Gastrocnemius medialis (tissue), 4 donors: Measurements from ENCODE around the gene GCA. TPM values are rescaled to one million over a fixed set of nuclear protein-coding genes. Genes with fewer than 3 reads are reported as not detected.

ENCODE experiments used
- ATAC-seq, 2 donors: fragments of 150-250 bp; one replicate each; pipeline ENCODE4 v1.9.1; 2016
- DNase-seq, 2 donors: peaks; one replicate each; pipeline ENCODE4 v3.0.0-alpha.2; 2019
- H3K27ac ChIP-seq, 4 donors: fragments of 200-600 bp; sonication (generic); 1 replicate in 1 of 4; 2 replicates in 3 of 4; pipeline ENCODE4 v1.5.1; 2016 to 2018; ENCODE audit warnings: mild to moderate bottlenecking in 2 of 4, moderate library complexity in 1 of 4
- H3K27me3 ChIP-seq, 3 donors: fragments of 200-600 bp; sonication (generic) in 2 of 3; 1 replicate in 1 of 3; 2 replicates in 2 of 3; pipeline versions ENCODE4 v1.5.1 to v1.6.0; 2016 to 2019; ENCODE audit warnings: mild to moderate bottlenecking in 1 of 3, moderate library complexity in 1 of 3
- H3K36me3 ChIP-seq, 2 donors: fragments of 200-600 bp; sonication (generic) in 1 of 2; one replicate each; pipeline ENCODE4 v1.5.1; 2017 to 2018
- H3K4me1 ChIP-seq, 2 donors: fragments of 200-600 bp; sonication (generic) in 1 of 2; one replicate each; pipeline ENCODE4 v1.5.1; 2016 to 2017; ENCODE audit warnings: mild to moderate bottlenecking in 2 of 2
- H3K4me3 ChIP-seq, 4 donors: fragments of 200-600 bp; sonication (generic) in 3 of 4; 1 replicate in 1 of 4; 2 replicates in 3 of 4; pipeline ENCODE4 v1.5.1; 2016 to 2019; ENCODE audit warnings: mild to moderate bottlenecking in 2 of 4
- H3K9me3 ChIP-seq, 3 donors: fragments of 200-600 bp; sonication (generic) in 2 of 3; 1 replicate in 1 of 3; 2 replicates in 2 of 3; pipeline ENCODE4 v1.5.1; 2016 to 2019
- CTCF ChIP-seq, 5 experiments: fragments of 450-650 bp in 3 of 5; fragments of 200-600 bp in 2 of 5; sonication (generic) in 2 of 5; IDR thresholded peaks in 4 of 5; conservative IDR thresholded peaks in 1 of 5; 1 replicate in 4 of 5; 2 replicates in 1 of 5; pipeline ENCODE4 v1.5.1; 2016 to 2019; ENCODE audit warnings: antibody characterized with exemption in 5 of 5, mild to moderate bottlenecking in 3 of 5, moderate library complexity in 3 of 5
- POLR2A ChIP-seq, 2 donors: fragments of 450-650 bp; IDR thresholded peaks; one replicate each; pipeline ENCODE4 v1.6.1; 2017; ENCODE audit warnings: antibody characterized with exemption in 2 of 2, mild to moderate bottlenecking in 2 of 2, moderate library complexity in 2 of 2
- in situ Hi-C, 4 donors: fragments of 200-750 bp; cut with MboI; loops; one replicate each; pipeline versions ENCODE4 v1.15.0 to v1.8.0; 2017; ENCODE audit warnings: low sequenced_read_pairs in 4 of 4
- intact Hi-C: fragments of 100-400 bp; cut with DNase I; formaldehyde crosslinking; loops from one replicate; pipeline ENCODE4 v1.15.1; 2023; ENCODE audit warnings: low total_unique reads
- total RNA-seq, 4 donors: library from RNA; depleted of rRNA; stranded (reverse); fragments of >200 nt; gene quantifications; one replicate each; pipeline versions ENCODE4 v1.1.0 to v1.2.3, GENCODE V29; 2016

GCA gene
- total RNA-seq, 4 donors from 2014 or later = 3.7 to 12.0 (median 6.2) TPM

- H3K27me3 ChIP-seq = no peaks in the 10 kb centered on the region
- H3K4me1 ChIP-seq = no peaks in the 10 kb centered on the region
- H3K27ac ChIP-seq = no peak overlapping the region
- no peak for DNase-seq
- no peak overlapping the region for H3K4me3 ChIP-seq
- intact Hi-C loops (no loop called here), in situ Hi-C loops (loop anchor here in 2 of 4 donors (10.0 to 25.0 kb wide), 2 partner anchors 297 to 304 kb away; no protein-coding TSS in a partner anchor)
- no peaks in the 10 kb centered on the region for H3K9me3 ChIP-seq
- TF ChIP-seq CTCF (IDR thresholded peaks at IDR 0.05 in 4 of 5, conservative IDR thresholded peaks at IDR 0.05 in 1 of 5) = no peak
- TF ChIP-seq POLR2A (IDR thresholded peaks at IDR 0.05) = no peak
- no peak for ATAC-seq
- peaks cover 0 to 4% of the 10 kb centered on the region in 2 donors for H3K36me3 ChIP-seq
Measured at GRCh38 chr2:162308747-162309503, 35.0 kb upstream of the GCA start.

- Histone ChIP-seq H3K4me3 (no peak overlapping the region), H3K27ac (no peak overlapping the region), H3K9me3 (no peaks in the 10 kb centered on the region), H3K36me3 (peaks cover 0 to 4% of the 10 kb centered on the region in 2 donors), H3K27me3 (no peaks in the 10 kb centered on the region), H3K4me1 (no peaks in the 10 kb centered on the region)
- TF ChIP-seq CTCF (IDR thresholded peaks at IDR 0.05 in 4 of 5, conservative IDR thresholded peaks at IDR 0.05 in 1 of 5) (no peak), POLR2A (IDR thresholded peaks at IDR 0.05) (no peak)
- DNase-seq = no peak
- in situ Hi-C loops (loop anchor here in 1 of 4 donors (25.0 kb wide), 1 partner anchor 301 kb away; no protein-coding TSS in a partner anchor), intact Hi-C loops (no loop called here)
- no peak for ATAC-seq
Measured at GRCh38 chr2:162312853-162313252, 31.1 kb upstream of the GCA start.

GRCh38 chr2:162315938-162316337 lies 28.0 kb upstream of the GCA start:
- Histone ChIP-seq H3K27me3 (no peaks in the 10 kb centered on the region), H3K4me3 (no peak overlapping the region), H3K4me1 (no peaks in the 10 kb centered on the region), H3K36me3 (no peaks in the 10 kb centered on the region), H3K9me3 (no peaks in the 10 kb centered on the region), H3K27ac (no peak overlapping the region)
- no peak for ATAC-seq
- TF ChIP-seq CTCF (IDR thresholded peaks at IDR 0.05 in 4 of 5, conservative IDR thresholded peaks at IDR 0.05 in 1 of 5) = no peak
- TF ChIP-seq POLR2A (IDR thresholded peaks at IDR 0.05) = no peak
- DNase-seq = no peak
- intact Hi-C loops = no loop called here
- in situ Hi-C loops = loop anchor here in 1 of 4 donors (25.0 kb wide), 1 partner anchor 304 kb away; no protein-coding TSS in a partner anchor

GRCh38 chr2:162316590-162316989 lies 27.3 kb upstream of the GCA start:
- no peak overlapping the region for H3K27ac ChIP-seq
- no peaks in the 10 kb centered on the region for H3K27me3 ChIP-seq
- H3K4me1 ChIP-seq = no peaks in the 10 kb centered on the region
- no peaks in the 10 kb centered on the region for H3K36me3 ChIP-seq
- no peaks in the 10 kb centered on the region for H3K9me3 ChIP-seq
- in situ Hi-C loops (loop anchor here in 1 of 4 donors (25.0 kb wide), 1 partner anchor 304 kb away; no protein-coding TSS in a partner anchor), intact Hi-C loops (no loop called here)
- ATAC-seq = no peak
- no peak for DNase-seq
- no peak for TF ChIP-seq POLR2A (IDR thresholded peaks at IDR 0.05)
- no peak for TF ChIP-seq CTCF (IDR thresholded peaks at IDR 0.05 in 4 of 5, conservative IDR thresholded peaks at IDR 0.05 in 1 of 5)
- H3K4me3 ChIP-seq = peak overlapping the region in 2 of 4 donors; percentile 62 to 73
